HepG2 (cell line): ENCODE results near the gene KLF7. TPM values are rescaled to one million over a fixed set of nuclear protein-coding genes. Genes with fewer than 3 reads are reported as not detected.

Experiments
- CHD4 ChIP-seq: fragments of 200-600 bp; sonication (generic); IDR thresholded peaks from 2 replicates; pipeline ENCODE4 v1.7.0; 2017; ENCODE audit warnings: mild to moderate bottlenecking, low read length, borderline replicate concordance
- EP300 ChIP-seq, 3 experiments: sonication (generic) in 1 of 3; formaldehyde crosslinking in 1 of 3; IDR thresholded peaks; 2 replicates each; pipeline versions ENCODE4 v1.5.1 to v1.6.1; 2011 to 2020; ENCODE audit warnings: low read depth in 2 of 3, low read length in 2 of 3, borderline replicate concordance in 1 of 3, improper control_type of control experiment in 1 of 3, mild to moderate bottlenecking in 1 of 3, missing genetic modification reagents in 1 of 3, moderate library complexity in 1 of 3
- KIAA2018 ChIP-seq: sonication (generic); formaldehyde crosslinking; IDR thresholded peaks from 2 replicates; pipeline ENCODE4 v1.5.0; 2020; ENCODE audit warnings: mild to moderate bottlenecking, missing genetic modification reagents, borderline replicate concordance
- NR3C1 ChIP-seq: sonication (generic); formaldehyde crosslinking; IDR thresholded peaks from 2 replicates; pipeline ENCODE4 v1.4.0; 2020; ENCODE audit warnings: missing genetic modification reagents
- PAXIP1 ChIP-seq: sonication (generic); formaldehyde crosslinking; conservative IDR thresholded peaks from 2 replicates; pipeline ENCODE4 v1.4.0; 2020; ENCODE audit warnings: mild to moderate bottlenecking, missing genetic modification reagents, moderate library complexity
- SMAD3 ChIP-seq: sonication (generic); formaldehyde crosslinking; IDR thresholded peaks from 2 replicates; pipeline ENCODE4 v1.4.0; 2020; ENCODE audit warnings: missing genetic modification reagents
- TCF12 ChIP-seq, 2 experiments: fragments of 450-650 bp in 1 of 2; sonication (generic) in 1 of 2; formaldehyde crosslinking in 1 of 2; IDR thresholded peaks; 2 replicates each; pipeline versions ENCODE4 v1.6.1 to v1.8.0; 2017 to 2022; ENCODE audit warnings: antibody characterized with exemption in 1 of 2, mild to moderate bottlenecking in 1 of 2, missing genetic modification reagents in 1 of 2, moderate library complexity in 1 of 2
- THAP9 ChIP-seq: sonication (generic); formaldehyde crosslinking; IDR thresholded peaks from 2 replicates; pipeline ENCODE4; 2020; ENCODE audit warnings: missing genetic modification reagents, mild to moderate bottlenecking, borderline replicate concordance
- TP53 ChIP-seq: sonication (generic); formaldehyde crosslinking; conservative IDR thresholded peaks from 2 replicates; pipeline ENCODE4 v1.4.0; 2020; ENCODE audit warnings: missing genetic modification reagents
- polyA plus RNA-seq, 8 experiments: library from polyadenylated mRNA; depleted of rRNA in 3 of 8; stranded (reverse) in 7 of 8; unstranded in 1 of 8; fragments of >200 nt; fragmentation: Illumina TruSeq in 4 of 8; extraction: Trizol in 4 of 8; gene quantifications; 2 replicates each; pipeline versions ENCODE4 v1.2.1 to v1.2.3, GENCODE V29; 2011 to 2016; ENCODE audit warnings: low read depth in 4 of 8, missing spikeins in 1 of 8, mixed read lengths in 1 of 8; ENCODE audit not compliant: insufficient read depth in 1 of 8
- total RNA-seq, 5 experiments: library from RNA; depleted of rRNA; stranded (reverse); fragments of >200 nt; fragmentation: Illumina TruSeq; extraction: Trizol; gene quantifications; 2 replicates each; pipeline ENCODE4 v1.2.3, GENCODE V29; 2016; ENCODE audit warnings: low read depth in 1 of 5
- TF ChIP-seq, protein P1 (sequence below): sonication (generic); formaldehyde crosslinking; IDR thresholded peaks from 2 replicates; pipeline ENCODE4 v1.5.0; 2020; ENCODE audit warnings: mild to moderate bottlenecking, missing genetic modification reagents

KLF7 gene
- total and polyA plus RNA-seq, 2 of the 13 experiments (the other 11 are each of a cell fraction or from before 2014, with no cell fraction given), result 2.6 to 5.4 TPM

DNA sequence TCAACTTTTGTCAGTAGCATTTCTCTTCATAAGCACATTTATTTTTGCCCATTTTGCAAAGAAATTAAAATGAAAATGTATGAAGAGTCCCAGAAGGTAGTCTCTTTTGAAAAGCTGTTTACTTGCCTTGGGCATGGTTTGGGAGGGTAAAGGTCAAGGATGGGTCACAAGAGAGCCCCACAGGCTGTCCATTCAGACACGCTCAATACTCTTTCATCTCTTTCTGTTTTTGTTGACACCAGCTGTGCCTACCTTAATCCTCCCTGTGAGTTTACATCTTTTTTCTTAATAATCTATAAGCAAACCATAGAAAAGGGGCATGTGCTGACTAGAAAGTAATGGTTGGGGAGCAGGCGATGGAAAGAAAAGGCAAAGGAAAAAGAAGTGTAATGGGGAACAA is 49.6 kb upstream of the KLF7 start (continued):
- peak; percentile 49; the same call in 1 of the 2 replicates for TF ChIP-seq PAXIP1 (CRISPR knock-in tag)
- TF ChIP-seq KIAA2018 (CRISPR knock-in tag), result no peak
- TF ChIP-seq, protein P1, sequence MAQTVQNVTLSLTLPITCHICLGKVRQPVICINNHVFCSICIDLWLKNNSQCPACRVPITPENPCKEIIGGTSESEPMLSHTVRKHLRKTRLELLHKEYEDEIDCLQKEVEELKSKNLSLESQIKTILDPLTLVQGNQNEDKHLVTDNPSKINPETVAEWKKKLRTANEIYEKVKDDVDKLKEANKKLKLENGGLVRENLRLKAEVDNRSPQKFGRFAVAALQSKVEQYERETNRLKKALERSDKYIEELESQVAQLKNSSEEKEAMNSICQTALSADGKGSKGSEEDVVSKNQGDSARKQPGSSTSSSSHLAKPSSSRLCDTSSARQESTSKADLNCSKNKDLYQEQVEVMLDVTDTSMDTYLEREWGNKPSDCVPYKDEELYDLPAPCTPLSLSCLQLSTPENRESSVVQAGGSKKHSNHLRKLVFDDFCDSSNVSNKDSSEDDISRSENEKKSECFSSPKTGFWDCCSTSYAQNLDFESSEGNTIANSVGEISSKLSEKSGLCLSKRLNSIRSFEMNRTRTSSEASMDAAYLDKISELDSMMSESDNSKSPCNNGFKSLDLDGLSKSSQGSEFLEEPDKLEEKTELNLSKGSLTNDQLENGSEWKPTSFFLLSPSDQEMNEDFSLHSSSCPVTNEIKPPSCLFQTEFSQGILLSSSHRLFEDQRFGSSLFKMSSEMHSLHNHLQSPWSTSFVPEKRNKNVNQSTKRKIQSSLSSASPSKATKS (CRISPR knock-in tag), result no peak
- no peak for TF ChIP-seq TCF12 (IDR thresholded peaks at IDR 0.05)
- no peak for TF ChIP-seq TCF12 (CRISPR knock-in tag; IDR thresholded peaks at IDR 0.05)
- peak in 1 of 2 experiments; percentile 56; a peak in 1 of 4 replicates for TF ChIP-seq EP300 (IDR thresholded peaks at IDR 0.05; ENCODE audit: low read depth in 2 of 2, low read length in 2 of 2)
- TF ChIP-seq EP300 (CRISPR knock-in tag; IDR thresholded peaks at IDR 0.05; ENCODE audit: borderline replicate concordance), result no peak
- no peak for TF ChIP-seq THAP9
- no peak for TF ChIP-seq SMAD3 (CRISPR knock-in tag)
- TF ChIP-seq TP53 (CRISPR knock-in tag), result no peak
- TF ChIP-seq CHD4, result no peak
- TF ChIP-seq NR3C1, result no peak
